Thoracic aorta (tissue), 2 donors: ENCODE measurements around the gene SEL1L3. TPM values are rescaled to one million over a fixed set of nuclear protein-coding genes. Genes with fewer than 3 reads are reported as not detected.
"Not testable (repeated sequence)": the region's sequence is repeated elsewhere in the genome, so short reads cannot be mapped to it uniquely, and the experiment has no call there.

Source experiments
- ATAC-seq: fragments of 150-250 bp; one replicate; pipeline ENCODE4 v1.8.0; 2017; ENCODE audit warnings: low read depth; ENCODE audit not compliant: insufficient number of reproducible peaks, low FRiP score
- DNase-seq: peaks from one replicate; pipeline ENCODE4 v3.0.0-alpha.2; 2020; ENCODE audit warnings: low spot score
- H3K27ac ChIP-seq, 2 donors: fragments of 200-600 bp; sonication (generic); 1 replicate in 1 of 2; 2 replicates in 1 of 2; pipeline ENCODE4 v1.5.1; 2016; ENCODE audit warnings: mild to moderate bottlenecking in 2 of 2, moderate library complexity in 2 of 2
- H3K27me3 ChIP-seq: fragments of 200-600 bp; sonication (generic); replicated peaks from 2 replicates; pipeline ENCODE4 v1.6.0; 2016; ENCODE audit warnings: mild to moderate bottlenecking; ENCODE audit not compliant: insufficient read depth
- H3K36me3 ChIP-seq: fragments of 200-600 bp; sonication (generic); one replicate; pipeline ENCODE4 v1.5.1; 2016
- H3K4me1 ChIP-seq, 2 donors: fragments of 200-600 bp; sonication (generic); 1 replicate in 1 of 2; 2 replicates in 1 of 2; pipeline versions ENCODE4 v1.5.1 to v1.6.0; 2016; ENCODE audit warnings: low read depth in 2 of 2, mild to moderate bottlenecking in 1 of 2; ENCODE audit not compliant: control insufficient read depth in 1 of 2
- H3K4me3 ChIP-seq: fragments of 200-600 bp; sonication (generic); 2 replicates; pipeline ENCODE4 v1.5.1; 2016; ENCODE audit warnings: mild to moderate bottlenecking
- H3K9me3 ChIP-seq: fragments of 200-600 bp; sonication (generic); 2 replicates; pipeline ENCODE4 v1.5.1; 2016
- CTCF ChIP-seq: fragments of 200-600 bp; sonication (generic); IDR thresholded peaks from one replicate; pipeline ENCODE4 v1.5.1; 2019; ENCODE audit warnings: antibody characterized with exemption
- total RNA-seq, 2 donors: library from RNA; depleted of rRNA; stranded (reverse); fragments of >200 nt; gene quantifications; one replicate each; pipeline versions ENCODE4 v1.1.0 to v1.2.3, GENCODE V29; 2016

SEL1L3 gene
- total RNA-seq, 2 donors from 2014 or later: 9.9 to 34.8 TPM

- no peaks in the 10 kb centered on the region for H3K9me3 ChIP-seq
- no peak for DNase-seq
- no peak overlapping the region for H3K27ac ChIP-seq
- no peak for ATAC-seq
- no peak overlapping the region for H3K4me3 ChIP-seq
- TF ChIP-seq CTCF: no peak
- H3K36me3 ChIP-seq: no peaks in the 10 kb centered on the region
- no peaks in the 10 kb centered on the region for H3K27me3 ChIP-seq
- no peaks in the 10 kb centered on the region for H3K4me1 ChIP-seq
These were observed 10.9 kb upstream of the SEL1L3 start for GRCh38 chr4:25873632-25874129.

- Histone ChIP-seq H3K9me3 (no peaks in the 10 kb centered on the region), H3K36me3 (no peaks in the 10 kb centered on the region), H3K4me1 (no peaks in the 10 kb centered on the region), H3K27me3 (no peaks in the 10 kb centered on the region), H3K4me3 (no peak overlapping the region), H3K27ac (no peak overlapping the region)
- DNase-seq (no peak), ATAC-seq (no peak)
- TF ChIP-seq CTCF: no peak
These were observed 10.3 kb upstream of the SEL1L3 start for GRCh38 chr4:25872851-25873631.

- ATAC-seq: no peak
- H3K27me3 ChIP-seq: no peaks in the 10 kb centered on the region
- no peaks in the 10 kb centered on the region for H3K4me1 ChIP-seq
These were observed 7.3 kb upstream of the SEL1L3 start for GRCh38 chr4:25870081-25870480.

GRCh38 chr4:25867781-25868294 lies 5.0 kb upstream of the SEL1L3 start:
- Histone ChIP-seq H3K9me3 (no peaks in the 10 kb centered on the region), H3K36me3 (no peaks in the 10 kb centered on the region), H3K4me3 (no peak overlapping the region), H3K27me3 (no peaks in the 10 kb centered on the region), H3K4me1 (no peaks in the 10 kb centered on the region), H3K27ac (no peak overlapping the region)
- ATAC-seq: no peak
- TF ChIP-seq CTCF: no peak
- DNase-seq: no peak

More at GRCh38 chr4:25870081-25870480, 7.3 kb upstream of the SEL1L3 start:
- no peak for DNase-seq
- Histone ChIP-seq H3K36me3 (no peaks in the 10 kb centered on the region), H3K27ac (no peak overlapping the region), H3K4me3 (no peak overlapping the region), H3K9me3 (no peaks in the 10 kb centered on the region)
- TF ChIP-seq CTCF: no peak

- not testable (repeated sequence) for H3K36me3 ChIP-seq, H3K27me3 ChIP-seq, DNase-seq, H3K27ac ChIP-seq, ATAC-seq, H3K9me3 ChIP-seq, H3K4me3 ChIP-seq
- H3K4me1 ChIP-seq: peaks cover 5 to 11% of the 10 kb centered on the region in 2 donors
These were observed 3.6 kb upstream of the SEL1L3 start for GRCh38 chr4:25866401-25866800.
